K562 (cell line): ENCODE measurements around the gene PIP4K2C. TPM values are rescaled to one million over a fixed set of nuclear protein-coding genes. Genes with fewer than 3 reads are reported as not detected.

Source experiments
- FOXK2 ChIP-seq, 2 experiments: fragments of 450-650 bp; IDR thresholded peaks in 1 of 2; conservative IDR thresholded peaks in 1 of 2; 2 replicates each; pipeline ENCODE4 v1.6.1; 2016; ENCODE audit warnings: low read depth in 2 of 2, mild to moderate bottlenecking in 1 of 2
- KDM5B ChIP-seq: fragments of 200-600 bp; sonication (generic); IDR thresholded peaks from 2 replicates; pipeline ENCODE4 v1.6.1; 2012; ENCODE audit warnings: low read depth, mild to moderate bottlenecking, moderate library complexity, low read length, control low read depth, inconsistent platforms; ENCODE audit not compliant: insufficient replicate concordance
- NFIC ChIP-seq: fragments of 450-650 bp; IDR thresholded peaks from 2 replicates; pipeline ENCODE4 v1.6.1; 2017; ENCODE audit warnings: mild to moderate bottlenecking, inconsistent platforms
- PTTG1 ChIP-seq: fragments of 450-650 bp; IDR thresholded peaks from 2 replicates; pipeline ENCODE4 v1.6.1; 2016; ENCODE audit warnings: low read depth, mild to moderate bottlenecking, missing genetic modification characterization, missing compliant biosample characterization
- polyA plus RNA-seq, 8 experiments: library from polyadenylated mRNA; depleted of rRNA in 4 of 8; stranded (reverse) in 5 of 8; unstranded in 3 of 8; fragments of >200 nt; fragmentation: Nextera tagmentation in 2 of 8; fragmentation: Illumina TruSeq in 1 of 8; extraction: Ambion mirVana in 2 of 8; extraction: Trizol in 1 of 8; gene quantifications; 2 replicates each; pipeline versions ENCODE4 v1.2.1 to v1.2.3, GENCODE V29; 2011 to 2014; ENCODE audit warnings: inconsistent platforms in 1 of 8, missing spikeins in 1 of 8
- total RNA-seq, 7 experiments: library from RNA; depleted of rRNA in 6 of 7; stranded (reverse); fragments of >200 nt in 6 of 7; fragmentation: Illumina TruSeq in 2 of 7; extraction: Trizol in 2 of 7; gene quantifications; 2 replicates each; pipeline versions ENCODE4 v1.2.1 to v1.2.3, GENCODE V29; 2011 to 2021; ENCODE audit warnings: low replicate concordance in 1 of 7
- TF ChIP-seq, protein P1 (sequence below): fragments of 450-650 bp; IDR thresholded peaks from 2 replicates; pipeline ENCODE4 v1.6.1; 2016; ENCODE audit warnings: borderline replicate concordance
- TF ChIP-seq, protein P2 (sequence below): sonication (generic); formaldehyde crosslinking; IDR thresholded peaks from 2 replicates; pipeline ENCODE4 v1.9.0; 2022; ENCODE audit warnings: mild to moderate bottlenecking, missing genetic modification reagents

PIP4K2C gene
- total and polyA plus RNA-seq, 9 of the 15 experiments (the other 6 are each of a cell fraction or from before 2014, with no cell fraction given) = 9.0 to 41.4 (median 18.3) TPM

DNA sequence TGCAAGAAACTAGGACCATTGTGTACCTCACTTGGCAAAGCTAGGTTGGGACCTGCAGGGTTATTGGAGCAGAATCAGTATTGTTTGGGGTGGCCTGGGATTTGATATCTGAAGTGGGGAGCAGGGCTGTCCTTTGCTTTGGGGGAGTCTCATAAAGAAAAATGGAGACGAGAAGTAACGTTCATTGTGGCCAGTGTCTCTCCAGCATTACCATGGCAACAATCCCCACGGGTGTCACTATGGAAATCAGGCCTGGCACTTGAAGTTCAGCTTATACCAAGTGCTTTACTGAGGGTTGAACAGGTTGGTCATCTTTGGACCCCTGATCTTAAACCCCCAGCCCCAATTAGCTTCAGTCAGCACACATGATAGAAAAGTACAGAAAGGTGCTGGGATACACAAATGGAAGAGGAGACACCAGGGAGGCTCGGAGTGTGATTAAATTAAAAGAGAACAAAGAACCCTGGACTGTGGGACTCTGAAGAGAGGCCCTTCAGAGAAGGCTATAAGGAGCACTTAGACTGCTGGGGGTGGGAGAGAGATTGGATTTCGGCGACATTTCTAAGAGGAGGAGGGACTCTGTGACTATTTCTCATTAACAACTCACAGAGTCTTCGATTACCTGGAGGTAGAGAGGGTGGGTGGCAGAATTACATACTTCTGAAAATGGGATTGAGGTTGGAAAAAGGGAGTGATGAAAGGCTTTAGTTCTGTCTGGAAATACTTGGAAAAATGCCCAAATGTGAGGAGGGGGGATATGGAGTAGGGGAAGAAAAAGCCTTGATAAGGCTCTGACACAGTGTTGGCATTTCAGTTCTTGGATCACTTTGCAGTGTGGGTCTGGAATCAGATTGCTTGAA, 37.4 kb upstream of the PIP4K2C start (continued):
- TF ChIP-seq NFIC (peak; percentile 86), KDM5B (peak; percentile 19), FOXK2 (conservative IDR thresholded peaks at IDR 0.05 in 1 of 2, IDR thresholded peaks at IDR 0.05 in 1 of 2; ENCODE audit: low read depth in 2 of 2) (0 out of 4 replicates have a peak, but pooled peaks of 1 of the 2 experiments have one; percentile 8), PTTG1 (no peak)
- TF ChIP-seq, protein P1, sequence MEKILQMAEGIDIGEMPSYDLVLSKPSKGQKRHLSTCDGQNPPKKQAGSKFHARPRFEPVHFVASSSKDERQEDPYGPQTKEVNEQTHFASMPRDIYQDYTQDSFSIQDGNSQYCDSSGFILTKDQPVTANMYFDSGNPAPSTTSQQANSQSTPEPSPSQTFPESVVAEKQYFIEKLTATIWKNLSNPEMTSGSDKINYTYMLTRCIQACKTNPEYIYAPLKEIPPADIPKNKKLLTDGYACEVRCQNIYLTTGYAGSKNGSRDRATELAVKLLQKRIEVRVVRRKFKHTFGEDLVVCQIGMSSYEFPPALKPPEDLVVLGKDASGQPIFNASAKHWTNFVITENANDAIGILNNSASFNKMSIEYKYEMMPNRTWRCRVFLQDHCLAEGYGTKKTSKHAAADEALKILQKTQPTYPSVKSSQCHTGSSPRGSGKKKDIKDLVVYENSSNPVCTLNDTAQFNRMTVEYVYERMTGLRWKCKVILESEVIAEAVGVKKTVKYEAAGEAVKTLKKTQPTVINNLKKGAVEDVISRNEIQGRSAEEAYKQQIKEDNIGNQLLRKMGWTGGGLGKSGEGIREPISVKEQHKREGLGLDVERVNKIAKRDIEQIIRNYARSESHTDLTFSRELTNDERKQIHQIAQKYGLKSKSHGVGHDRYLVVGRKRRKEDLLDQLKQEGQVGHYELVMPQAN = 0 out of 2 replicates have a peak, but pooled peaks have one; percentile 41
- TF ChIP-seq, protein P2, sequence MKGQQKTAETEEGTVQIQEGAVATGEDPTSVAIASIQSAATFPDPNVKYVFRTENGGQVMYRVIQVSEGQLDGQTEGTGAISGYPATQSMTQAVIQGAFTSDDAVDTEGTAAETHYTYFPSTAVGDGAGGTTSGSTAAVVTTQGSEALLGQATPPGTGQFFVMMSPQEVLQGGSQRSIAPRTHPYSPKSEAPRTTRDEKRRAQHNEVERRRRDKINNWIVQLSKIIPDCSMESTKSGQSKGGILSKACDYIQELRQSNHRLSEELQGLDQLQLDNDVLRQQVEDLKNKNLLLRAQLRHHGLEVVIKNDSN (CRISPR knock-in tag) = no peak
- TF ChIP-seq, all 486 proteins: peak for 15
